SIG-M5 treated with dmso at 0.1 percent for 504 hours (cell line): Measurements from ENCODE around the gene NRXN3.

Experiments used
- DNase-seq: peaks from one replicate; lab custom pipeline; 2025; ENCODE audit not compliant: unreplicated experiment; lab: John Stamatoyannopoulos, UW

The NRXN3 gene

DNA sequence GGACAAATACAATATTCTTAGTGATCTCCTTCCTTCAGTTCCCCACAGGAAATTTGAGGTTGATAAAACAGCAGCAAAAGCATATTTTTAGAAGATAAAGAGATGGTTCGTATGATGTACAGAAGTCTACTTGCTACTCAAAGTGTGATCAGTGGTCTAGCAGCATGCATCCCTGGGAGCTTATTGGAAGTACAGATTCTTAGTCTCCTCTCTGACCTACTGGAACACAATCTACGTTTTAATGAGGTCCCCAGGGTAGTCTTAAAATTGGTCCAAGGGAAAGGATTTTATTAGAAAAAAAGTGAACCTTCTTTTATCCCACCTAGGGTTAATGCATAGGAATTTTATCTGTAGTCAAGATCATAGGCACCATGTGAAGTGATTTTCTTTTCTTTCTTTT, 703.4 kb downstream of the NRXN3 start:
- DNase-seq, result no peak

DNA sequence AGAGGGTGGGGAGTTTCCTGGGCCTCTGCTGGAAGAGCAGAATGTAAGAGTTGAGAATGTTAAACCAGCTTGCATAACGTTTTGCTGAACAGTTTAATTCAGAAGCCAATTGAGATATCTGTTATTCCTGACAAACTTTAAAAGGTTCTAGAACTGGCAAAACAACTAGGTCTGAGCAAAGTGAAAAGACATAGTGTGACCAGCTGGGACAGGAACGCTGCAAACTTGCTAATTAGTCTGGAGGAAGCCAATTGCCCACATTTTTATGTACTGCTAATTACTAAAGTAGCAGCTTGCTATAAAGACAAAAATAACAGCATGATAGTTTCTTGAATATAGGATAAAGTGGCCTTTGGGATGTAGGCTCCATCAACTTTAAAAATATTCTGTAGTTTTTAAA, 704.9 kb downstream of the NRXN3 start:
- no peak for DNase-seq

DNA sequence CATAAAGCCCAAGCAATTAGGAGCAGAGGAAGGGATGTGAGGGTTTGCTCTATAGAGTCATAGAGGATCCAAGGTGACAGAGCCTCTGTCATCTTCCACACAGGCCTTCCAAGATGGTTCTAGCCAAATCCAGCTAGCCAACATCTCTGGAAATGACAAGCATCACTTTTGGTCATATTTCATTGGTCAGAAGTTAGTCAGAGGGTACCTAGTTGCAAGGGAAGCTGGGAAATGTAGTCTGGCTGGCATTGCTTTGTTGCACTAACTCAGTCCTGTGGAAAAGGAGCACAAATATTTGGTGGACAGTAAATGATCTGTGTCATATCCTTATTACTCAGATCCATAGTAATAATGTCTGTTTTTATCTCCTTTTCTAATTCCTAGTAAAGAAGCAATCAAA, 715.7 kb downstream of the NRXN3 start:
- DNase-seq, result no peak

DNA sequence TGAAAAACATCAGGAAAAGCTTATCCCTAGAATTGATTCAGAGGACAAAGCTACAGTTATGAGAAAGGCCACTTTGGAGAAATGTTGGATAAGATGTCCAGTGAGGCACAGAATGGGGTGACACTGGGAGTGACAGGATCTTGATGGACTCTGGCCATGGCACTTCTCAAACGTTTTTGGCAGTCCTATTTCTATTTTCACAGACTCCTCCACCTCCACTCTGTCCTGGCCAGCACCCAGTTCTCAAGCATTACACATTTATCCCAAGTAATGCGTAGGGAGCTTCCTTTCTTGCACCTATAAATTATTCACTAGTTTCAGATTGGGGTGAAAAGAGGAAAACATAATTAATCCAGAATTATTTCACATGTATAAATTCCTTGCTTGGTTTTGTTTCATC, 727.3 kb downstream of the NRXN3 start:
- no peak for DNase-seq

DNA sequence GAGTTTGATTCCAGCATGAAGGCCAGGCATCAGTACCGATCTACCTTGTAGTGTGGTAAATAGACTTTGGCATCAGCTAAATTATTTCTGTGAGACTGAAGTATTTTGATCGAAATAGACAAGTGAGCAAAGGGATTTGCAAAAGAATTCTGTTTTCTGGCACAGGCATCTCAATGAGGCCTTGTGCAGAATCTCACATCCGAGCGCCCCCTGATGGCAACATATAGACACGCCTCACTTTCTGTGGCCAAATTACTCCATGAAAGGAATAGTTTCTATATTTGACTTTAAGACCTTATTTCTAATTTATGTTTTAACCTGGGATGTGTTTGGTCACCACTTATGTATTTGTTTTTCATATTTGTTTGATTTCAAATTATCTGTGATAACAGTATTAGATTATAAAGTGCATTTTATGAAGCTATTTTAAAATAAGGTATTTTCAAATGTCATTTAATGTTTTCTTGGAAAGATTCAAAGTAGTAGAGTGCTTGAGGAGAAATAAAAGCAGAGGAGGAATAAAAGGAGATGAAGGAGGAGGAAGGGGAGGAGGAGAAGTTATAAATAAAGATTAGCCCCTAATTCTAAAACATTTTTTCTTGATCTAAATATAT, 731.9 kb downstream of the NRXN3 start:
- no peak for DNase-seq

DNA sequence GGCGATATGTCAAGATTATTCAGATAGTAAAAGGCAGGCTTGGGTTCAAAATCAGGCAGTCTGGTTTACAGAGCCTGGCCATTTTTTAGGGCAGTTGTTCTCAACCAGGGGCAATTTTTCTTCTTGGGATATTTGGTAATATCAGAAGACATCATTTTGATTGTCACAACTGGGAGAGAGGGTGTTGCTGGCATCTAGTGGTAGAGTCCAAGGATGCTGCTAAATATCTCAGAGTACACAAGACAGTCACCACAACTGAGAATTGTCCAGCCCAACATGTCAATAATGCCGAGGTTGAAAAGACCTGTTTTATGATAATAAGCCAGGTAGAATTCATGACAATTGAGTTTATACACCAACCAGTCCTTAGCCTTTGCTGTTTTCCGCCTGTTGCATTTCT, 733.9 kb downstream of the NRXN3 start:
- DNase-seq, result no peak

DNA sequence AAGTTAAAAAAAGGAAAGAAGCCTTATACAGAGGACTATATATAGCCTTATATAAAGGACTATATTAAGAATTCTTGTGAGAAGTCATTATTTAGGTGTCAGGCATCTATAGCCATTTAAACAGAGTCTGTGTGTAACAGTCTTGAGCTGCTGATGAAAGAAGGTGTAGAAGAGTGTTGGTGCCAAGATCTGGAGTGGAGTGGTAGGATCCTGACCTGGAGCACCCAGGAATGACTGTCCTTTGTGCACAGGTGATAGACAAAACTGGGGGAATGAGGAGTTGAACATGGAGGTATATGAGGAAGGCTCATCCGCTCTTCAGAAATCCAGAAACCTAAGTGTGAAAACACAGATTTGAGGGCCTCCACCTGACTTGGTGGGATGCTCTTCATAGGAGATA, 747.3 kb downstream of the NRXN3 start:
- DNase-seq, result no peak

DNA sequence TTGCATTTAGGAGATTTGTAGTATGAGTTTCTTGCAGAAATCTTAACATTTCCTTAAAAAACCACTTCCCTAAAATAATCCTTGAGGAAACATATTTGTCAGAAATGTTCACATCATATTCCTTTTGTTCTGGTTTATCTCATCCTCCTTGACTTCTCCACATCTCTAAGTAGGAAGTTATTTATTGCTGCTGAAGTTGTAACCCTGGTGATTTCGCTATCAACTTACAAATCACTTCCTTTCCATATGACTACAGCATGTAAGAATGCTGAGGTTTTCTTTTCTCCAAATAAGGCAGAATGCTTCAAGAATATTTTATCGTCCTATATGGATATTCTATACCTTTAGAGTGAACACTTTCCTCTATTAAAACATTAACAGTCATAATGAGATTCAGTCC, 751.7 kb downstream of the NRXN3 start:
- no peak for DNase-seq

DNA sequence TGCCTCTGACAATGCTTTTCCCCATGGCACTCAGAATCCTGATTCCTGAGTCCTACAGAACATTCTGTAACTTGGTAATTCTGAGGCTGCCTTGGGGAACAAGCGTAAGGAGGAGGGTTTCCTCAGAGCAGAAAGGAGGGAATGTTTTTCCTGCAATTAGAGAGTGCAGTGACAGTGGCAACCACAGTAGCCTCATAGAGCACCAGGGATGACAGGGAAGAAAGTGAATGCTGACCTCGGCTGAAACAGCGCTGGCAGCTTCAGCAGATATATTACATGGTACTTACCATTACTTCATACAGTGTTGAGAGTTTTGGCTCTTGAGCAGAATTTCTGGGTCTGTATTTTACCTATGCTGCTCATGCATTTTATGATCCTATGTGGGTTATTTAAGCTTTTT, 757.1 kb downstream of the NRXN3 start:
- DNase-seq, result no peak

DNA sequence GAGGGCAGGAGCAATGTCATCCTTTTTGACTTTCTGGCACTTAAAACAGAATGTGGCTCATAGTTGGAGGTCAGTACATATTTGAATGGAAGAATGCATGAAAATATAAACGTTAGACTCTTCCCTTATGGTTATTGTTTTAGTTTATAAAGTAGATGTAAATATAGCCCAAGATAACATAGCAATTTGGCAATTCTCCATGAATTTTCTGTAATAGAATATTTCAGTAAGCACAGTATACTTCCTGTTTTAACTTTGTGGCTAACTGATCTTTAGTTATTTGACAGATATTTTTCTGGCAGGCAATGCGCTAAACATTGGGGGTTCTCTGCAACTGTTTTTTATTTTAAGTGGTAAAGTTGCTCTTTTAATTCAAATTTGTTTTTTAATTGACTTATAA, 763.0 kb downstream of the NRXN3 start:
- DNase-seq, result no peak

DNA sequence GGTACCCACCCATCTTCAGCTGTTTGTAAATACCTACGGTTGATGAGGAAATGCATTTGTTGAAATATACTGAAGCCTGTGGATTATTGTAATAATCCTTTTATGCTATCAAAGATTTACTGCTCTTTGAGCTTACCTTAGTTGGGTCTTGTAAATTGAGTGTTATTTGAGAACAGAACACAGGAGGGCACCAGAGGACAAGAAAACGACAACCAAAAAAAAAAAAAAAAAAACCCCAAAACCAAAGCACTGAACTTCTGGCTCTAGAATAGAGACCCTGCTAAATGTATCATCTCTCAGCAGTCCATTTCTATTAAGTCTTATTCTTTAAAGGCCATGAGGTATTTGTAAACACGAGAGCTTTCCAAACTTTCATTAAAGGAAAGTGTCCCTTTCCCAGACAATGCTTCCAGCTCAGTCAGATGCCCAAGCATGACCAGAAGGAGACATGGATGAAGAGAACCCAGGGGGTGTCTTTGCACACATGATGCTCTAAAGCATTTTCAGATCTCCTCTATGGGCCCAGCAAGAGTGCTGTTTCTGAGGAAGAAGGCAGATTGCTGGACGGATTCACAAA, 763.9 kb downstream of the NRXN3 start:
- DNase-seq, result peak; percentile 7

DNA sequence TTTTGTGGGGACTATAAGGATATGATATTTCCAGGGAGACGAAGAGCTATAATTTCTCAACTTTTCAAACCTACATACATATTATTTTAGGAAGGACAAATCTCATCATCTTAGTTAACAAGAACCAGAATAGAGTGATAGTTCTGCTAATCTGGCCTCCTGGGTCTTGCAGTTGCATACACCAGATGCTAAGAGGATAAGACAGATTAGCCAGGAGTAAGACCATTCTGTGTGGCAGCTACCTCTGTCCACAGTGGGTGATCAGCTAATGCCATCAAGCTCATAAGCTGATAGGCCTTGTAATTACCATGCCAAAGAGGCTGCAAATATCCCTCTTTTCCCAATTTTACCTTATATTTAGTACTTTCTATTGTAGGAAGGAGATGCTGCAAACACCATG, 776.8 kb downstream of the NRXN3 start:
- DNase-seq, result no peak

DNA sequence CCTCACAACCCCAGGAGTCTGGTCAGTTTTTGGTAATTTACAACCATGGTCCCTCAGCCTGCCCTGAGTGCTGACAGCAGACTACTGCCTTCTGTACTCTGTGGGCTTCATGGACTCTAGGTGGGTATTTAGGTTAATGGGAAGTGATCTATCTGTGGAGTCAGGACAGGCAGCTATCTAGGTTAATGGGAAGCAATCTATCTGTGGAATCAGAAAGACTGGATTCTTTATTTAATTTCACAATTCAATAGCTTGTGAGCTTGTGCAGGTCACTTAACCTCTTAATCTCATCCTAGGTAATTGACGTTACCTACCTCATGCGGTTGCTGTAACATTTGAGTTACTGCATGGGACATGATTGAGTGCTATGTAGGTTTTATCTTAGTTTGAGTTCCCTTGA, 777.5 kb downstream of the NRXN3 start:
- no peak for DNase-seq

DNA sequence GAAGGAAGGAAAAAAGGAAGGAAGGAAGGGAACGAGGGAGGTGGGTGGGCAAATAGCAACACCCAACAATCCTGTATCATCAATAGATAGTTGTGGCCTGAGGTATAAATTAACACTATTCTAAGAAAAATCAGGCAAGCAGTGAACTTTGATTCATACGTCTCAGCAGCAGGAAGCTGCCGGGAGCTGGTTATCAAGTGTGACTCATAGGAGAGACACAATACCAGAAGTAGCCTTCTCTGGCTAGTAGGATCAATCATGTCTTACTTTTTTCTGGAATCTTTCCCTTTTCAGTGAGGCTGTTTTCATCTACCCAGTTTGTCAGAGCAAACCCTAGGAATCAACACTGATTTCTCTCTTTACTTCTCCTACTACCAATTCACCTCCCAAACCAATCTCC, 780.5 kb downstream of the NRXN3 start:
- DNase-seq, result no peak

DNA sequence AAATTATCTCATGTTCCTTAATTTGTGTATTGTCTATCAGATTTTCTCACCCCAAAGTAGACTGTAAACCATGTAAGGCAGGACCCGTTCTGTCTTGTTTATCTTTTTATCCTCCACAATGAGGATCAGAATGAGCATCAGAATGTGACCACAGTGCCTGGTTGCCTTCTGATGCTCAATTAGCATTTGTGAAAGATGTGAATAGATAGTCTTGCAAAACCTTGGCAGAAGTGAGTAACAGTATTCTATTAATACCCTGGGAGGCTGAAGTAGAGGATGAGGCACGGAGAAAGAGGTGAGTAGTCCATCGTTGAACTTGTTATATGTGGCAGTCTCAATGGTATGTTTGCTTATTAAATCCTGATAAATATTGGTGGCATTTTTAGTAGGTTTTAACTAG, 781.4 kb downstream of the NRXN3 start:
- no peak for DNase-seq

DNA sequence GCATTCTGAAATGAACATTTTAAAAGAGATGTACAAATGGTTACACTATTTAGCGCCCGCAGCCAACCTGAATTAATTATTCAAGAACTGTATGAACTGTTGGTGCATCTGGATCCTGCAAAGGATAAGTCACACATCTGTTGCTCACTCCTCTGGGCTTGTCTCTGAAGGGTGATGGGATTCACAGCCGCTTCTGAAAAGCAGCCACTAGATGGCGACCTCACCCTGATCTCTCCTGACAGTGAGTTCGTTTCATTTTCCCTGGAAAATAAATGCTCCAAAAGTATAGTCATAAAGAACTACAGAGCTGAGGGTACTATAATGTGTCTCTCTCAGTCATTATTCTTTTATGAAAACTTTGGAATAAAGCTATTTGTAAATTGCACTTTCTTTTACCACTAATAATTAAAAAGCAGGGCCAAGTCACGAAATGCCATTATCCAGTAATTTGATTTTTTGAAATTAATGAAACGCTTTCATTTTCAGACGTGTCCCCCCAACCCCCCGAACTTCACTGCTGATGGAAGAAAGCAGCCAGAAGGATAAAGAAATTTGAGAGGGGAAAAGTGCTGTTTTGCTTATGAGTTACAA, 789.6 kb downstream of the NRXN3 start:
- peak; percentile 56 for DNase-seq

DNA sequence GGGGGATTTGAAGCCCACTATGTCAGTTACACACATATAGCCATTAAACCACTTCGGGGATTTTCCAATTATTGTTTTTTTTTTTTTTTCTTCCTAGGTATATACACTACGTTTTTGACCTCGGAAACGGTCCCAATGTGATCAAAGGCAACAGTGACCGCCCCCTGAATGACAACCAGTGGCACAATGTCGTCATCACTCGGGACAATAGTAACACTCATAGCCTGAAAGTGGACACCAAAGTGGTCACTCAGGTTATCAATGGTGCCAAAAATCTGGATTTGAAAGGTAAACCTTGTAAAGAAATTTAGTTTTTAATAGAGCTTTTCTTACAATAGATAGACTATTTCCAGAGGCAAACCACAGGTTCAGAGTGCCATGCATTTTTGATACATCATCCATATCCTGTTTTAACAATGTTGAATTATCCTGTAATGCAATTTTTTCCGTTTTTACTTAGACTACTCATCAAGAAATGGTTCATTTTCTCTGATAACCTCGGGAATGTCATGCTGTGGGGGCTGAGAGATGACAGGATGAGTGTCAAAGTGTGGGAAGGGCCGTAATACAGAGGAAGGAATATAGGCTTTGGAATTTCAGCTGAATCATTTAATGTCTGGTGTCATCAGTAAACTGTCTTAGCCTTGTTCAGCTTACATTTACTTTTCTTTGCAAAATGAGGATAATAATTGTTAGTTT, 797.1 kb downstream of the NRXN3 start:
- DNase-seq, result no peak

DNA sequence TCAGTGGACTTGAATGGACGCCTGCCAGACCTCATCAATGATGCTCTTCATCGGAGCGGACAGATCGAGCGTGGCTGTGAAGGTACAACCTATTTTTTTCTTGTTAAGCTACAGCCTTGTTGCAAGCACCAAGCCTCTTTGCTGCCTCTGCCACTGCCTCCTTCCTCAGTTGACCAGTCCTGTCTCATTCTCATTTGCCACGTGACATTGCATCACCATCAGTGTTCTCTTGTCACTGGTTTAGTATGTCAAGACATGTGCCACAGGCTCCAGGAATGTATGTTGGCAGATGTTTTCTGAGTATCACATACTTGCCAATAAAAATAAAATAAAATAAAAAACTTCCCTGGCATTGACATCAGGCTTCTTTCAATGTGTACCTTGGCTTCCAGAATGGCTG, 798.1 kb downstream of the NRXN3 start:
- DNase-seq, result no peak

DNA sequence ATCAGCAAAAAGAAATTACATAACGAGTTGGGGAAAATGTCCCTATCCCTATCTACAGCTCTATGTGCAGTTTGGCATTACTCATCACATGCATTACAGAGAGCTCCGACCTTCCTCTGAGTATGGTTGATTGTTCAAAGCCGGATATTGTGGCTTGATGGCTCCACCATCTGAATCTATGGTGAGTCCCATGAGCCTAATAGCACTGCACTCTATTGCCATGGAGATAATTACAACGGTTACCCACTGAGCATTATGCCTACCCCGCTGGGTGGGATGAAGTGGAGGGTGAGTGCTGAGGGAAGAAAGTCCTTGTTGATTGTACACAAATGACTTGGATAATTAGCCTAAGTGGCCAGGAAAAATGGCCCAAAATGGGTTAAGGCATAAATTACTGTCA, 800.5 kb downstream of the NRXN3 start:
- no peak for DNase-seq

DNA sequence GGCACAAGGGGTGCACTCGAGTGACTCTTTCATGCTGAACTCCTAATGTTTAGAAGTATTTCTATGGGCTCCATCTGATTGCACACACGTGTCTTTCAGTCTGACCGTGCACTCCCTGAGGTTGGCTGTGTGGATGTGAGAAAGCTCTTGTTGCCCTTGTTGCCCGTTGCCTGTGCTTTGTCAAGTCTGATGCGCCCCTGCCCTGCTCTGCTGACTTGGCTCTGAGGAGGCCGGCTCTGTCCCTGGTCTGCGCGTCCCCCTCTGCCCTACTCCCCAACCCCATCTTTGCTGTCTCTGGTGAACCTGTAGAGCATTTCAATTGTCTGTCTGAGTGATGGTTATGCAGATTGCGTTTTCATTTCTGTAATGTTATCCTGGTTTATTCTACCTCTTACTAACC, 802.3 kb downstream of the NRXN3 start:
- no peak for DNase-seq

DNA sequence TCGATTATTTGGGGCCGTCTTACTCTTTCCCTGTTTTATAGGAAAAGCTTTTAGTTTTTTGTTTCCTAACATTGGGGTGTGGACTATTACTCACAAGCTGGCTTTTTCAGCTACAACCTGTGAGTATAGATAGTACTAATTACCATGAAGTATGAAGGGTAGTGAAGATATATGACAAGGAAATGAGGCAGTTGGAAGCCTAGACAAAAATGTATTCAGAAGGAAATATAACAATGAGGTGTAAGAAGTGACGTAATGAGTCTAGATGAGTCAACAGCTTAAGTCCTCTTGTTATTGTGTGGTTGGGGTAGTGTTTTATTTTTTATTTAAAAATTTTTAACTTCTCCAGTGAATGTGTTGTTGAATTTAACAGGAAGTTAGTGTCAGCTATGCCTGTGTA, 804.5 kb downstream of the NRXN3 start:
- DNase-seq, result no peak

DNA sequence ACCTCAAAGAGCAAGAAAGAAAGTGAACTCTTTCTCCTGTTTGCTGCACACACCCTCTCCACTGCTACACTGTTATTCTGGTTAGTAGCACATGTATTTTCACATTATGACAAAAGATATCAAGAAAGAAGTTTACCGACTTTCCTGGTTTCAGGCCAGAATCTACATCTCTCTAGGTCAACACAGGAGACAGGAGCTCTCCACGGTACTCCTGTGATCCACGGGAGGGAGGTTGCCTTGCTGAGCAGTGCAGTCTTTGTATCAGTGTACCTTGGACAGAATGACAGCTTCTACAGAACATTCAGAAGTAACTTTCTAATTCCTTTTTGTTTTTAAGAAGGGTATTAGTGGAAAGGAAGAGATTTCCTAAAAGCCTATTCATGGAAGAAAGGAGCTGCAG, 805.6 kb downstream of the NRXN3 start:
- DNase-seq, result no peak
